B cell (primary cell): Measurements from ENCODE around the gene OR2M7.
"Not testable (repeated sequence)": the region's sequence is repeated elsewhere in the genome, so short reads cannot be mapped to it uniquely, and the experiment has no call there.

Experiments
- EZH2 ChIP-seq: IDR thresholded peaks from 2 replicates; pipeline ENCODE4 v1.6.1; 2012; ENCODE audit warnings: borderline replicate concordance, low read depth, mild to moderate bottlenecking, moderate library complexity, low read length; ENCODE audit not compliant: insufficient read depth, poor library complexity, severe bottlenecking
- TF ChIP-seq, protein P1 (sequence below): fragments of 200-600 bp; IDR thresholded peaks from one replicate; pipeline ENCODE4 v1.8.0; 2022; ENCODE audit warnings: antibody characterized with exemption, mild to moderate bottlenecking

DNA sequence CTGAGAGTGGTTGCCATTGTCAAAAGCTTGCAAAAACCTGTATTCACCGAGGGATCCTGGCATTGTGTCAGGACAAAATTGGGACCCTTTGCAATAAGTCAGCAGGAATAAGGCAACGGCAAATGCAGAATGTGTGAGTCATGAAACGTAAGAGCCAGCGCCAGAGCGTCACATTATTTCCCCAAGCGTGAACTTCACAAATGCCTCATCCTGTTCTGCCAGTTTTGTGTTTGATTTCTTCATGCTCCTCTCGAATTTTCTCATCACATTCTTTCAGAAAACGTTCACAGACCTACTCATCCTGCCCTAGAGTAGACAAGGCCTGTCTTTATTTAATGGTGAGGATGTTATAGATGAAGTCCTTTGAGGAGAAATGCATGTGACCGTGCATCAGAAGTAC is 18.7 kb downstream of the OR2M7 start:
- TF ChIP-seq, protein P1, sequence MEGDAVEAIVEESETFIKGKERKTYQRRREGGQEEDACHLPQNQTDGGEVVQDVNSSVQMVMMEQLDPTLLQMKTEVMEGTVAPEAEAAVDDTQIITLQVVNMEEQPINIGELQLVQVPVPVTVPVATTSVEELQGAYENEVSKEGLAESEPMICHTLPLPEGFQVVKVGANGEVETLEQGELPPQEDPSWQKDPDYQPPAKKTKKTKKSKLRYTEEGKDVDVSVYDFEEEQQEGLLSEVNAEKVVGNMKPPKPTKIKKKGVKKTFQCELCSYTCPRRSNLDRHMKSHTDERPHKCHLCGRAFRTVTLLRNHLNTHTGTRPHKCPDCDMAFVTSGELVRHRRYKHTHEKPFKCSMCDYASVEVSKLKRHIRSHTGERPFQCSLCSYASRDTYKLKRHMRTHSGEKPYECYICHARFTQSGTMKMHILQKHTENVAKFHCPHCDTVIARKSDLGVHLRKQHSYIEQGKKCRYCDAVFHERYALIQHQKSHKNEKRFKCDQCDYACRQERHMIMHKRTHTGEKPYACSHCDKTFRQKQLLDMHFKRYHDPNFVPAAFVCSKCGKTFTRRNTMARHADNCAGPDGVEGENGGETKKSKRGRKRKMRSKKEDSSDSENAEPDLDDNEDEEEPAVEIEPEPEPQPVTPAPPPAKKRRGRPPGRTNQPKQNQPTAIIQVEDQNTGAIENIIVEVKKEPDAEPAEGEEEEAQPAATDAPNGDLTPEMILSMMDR = not testable (repeated sequence)
- not testable (repeated sequence) for TF ChIP-seq EZH2
